Type B pancreatic cell (in vitro differentiated cells): Measurements from ENCODE around the gene TMEM30A. TPM values are rescaled to one million over a fixed set of nuclear protein-coding genes. Genes with fewer than 3 reads are reported as not detected.

Experiments used
- DNase-seq: peaks from one replicate; pipeline ENCODE4 v3.0.0; 2021; ENCODE audit warnings: mixed read lengths; ENCODE audit not compliant: unreplicated experiment; ENCODE audit errors: extremely low spot score
- H3K27ac Mint-ChIP-seq: 2 replicates; pipeline ENCODE4 v1.8.0; 2021; ENCODE audit warnings: mild to moderate bottlenecking, mixed read lengths
- H3K27me3 Mint-ChIP-seq: 2 replicates; pipeline ENCODE4 v1.8.0; 2021; ENCODE audit warnings: mixed read lengths
- H3K36me3 Mint-ChIP-seq: 2 replicates; pipeline ENCODE4 v1.8.0; 2021; ENCODE audit warnings: mixed read lengths
- H3K4me1 Mint-ChIP-seq: one replicate; pipeline ENCODE4 v1.8.0; 2021; ENCODE audit warnings: mixed read lengths; ENCODE audit not compliant: unreplicated experiment
- H3K4me3 Mint-ChIP-seq: 2 replicates; pipeline ENCODE4 v1.8.0; 2021; ENCODE audit warnings: mild to moderate bottlenecking, mixed read lengths
- H3K9me3 Mint-ChIP-seq: 2 replicates; pipeline ENCODE4 v1.8.0; 2021; ENCODE audit warnings: mixed read lengths
- CTCF ChIP-seq: fragments of 200-600 bp; sonication (generic); conservative IDR thresholded peaks from 2 replicates; pipeline ENCODE4 v1.5.0; 2021; ENCODE audit warnings: antibody characterized with exemption, mild to moderate bottlenecking
- total RNA-seq: library from RNA; stranded (reverse); gene quantifications from 2 replicates; pipeline ENCODE4 v1.2.1, GENCODE V29; 2021; ENCODE audit warnings: low replicate concordance

Gene TMEM30A
- total RNA-seq, 1 donor from 2014 or later, result 78.7 TPM

GRCh38 chr6:75263401-75263750 is 21.2 kb downstream of the TMEM30A start:
- no peak overlapping the region for H3K4me3 Mint-ChIP-seq
- no peak for DNase-seq
- TF ChIP-seq CTCF, result no peak
- no peak overlapping the region for H3K27ac Mint-ChIP-seq
- peaks cover 16% of the 10 kb centered on the region for H3K4me1 Mint-ChIP-seq
- no peaks in the 10 kb centered on the region for H3K27me3 Mint-ChIP-seq
- H3K36me3 Mint-ChIP-seq, result peaks cover 11% of the 10 kb centered on the region
- no peaks in the 10 kb centered on the region for H3K9me3 Mint-ChIP-seq

- TF ChIP-seq CTCF, result no peak
- H3K36me3 Mint-ChIP-seq, result peaks cover 12% of the 10 kb centered on the region
- H3K4me3 Mint-ChIP-seq, result no peak overlapping the region
- peaks cover 14% of the 10 kb centered on the region for H3K4me1 Mint-ChIP-seq
- H3K27me3 Mint-ChIP-seq, result no peaks in the 10 kb centered on the region
- H3K27ac Mint-ChIP-seq, result no peak overlapping the region
- DNase-seq, result no peak
- H3K9me3 Mint-ChIP-seq, result no peaks in the 10 kb centered on the region
Observed at GRCh38 chr6:75262716-75263400, 21.7 kb downstream of the TMEM30A start.

DNA sequence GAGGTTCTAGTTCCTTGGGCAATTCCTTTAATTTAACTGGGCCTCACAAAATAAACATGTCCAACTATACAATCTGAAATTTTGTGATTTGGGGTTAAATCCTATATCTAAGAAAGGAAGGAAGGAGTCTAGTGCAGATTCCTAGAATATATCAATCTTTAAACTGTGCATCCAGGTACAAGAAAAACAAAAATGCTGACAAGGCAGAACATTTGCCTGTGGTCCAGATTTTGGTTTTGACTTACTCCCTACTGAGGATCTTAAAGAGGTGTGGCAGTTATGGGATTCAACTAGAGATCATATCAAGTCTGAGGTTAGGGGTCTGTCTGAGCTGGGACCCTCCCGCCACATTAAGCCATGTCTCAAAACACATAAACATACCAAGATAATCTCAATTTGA is 23.3 kb downstream of the TMEM30A start:
- Mint-ChIP-seq H3K4me3 (no peak overlapping the region), H3K27ac (no peak overlapping the region), H3K27me3 (no peaks in the 10 kb centered on the region), H3K36me3 (peaks cover 14% of the 10 kb centered on the region), H3K4me1 (peaks cover under 1% of the 10 kb centered on the region), H3K9me3 (no peaks in the 10 kb centered on the region)
- TF ChIP-seq CTCF, result no peak
- no peak for DNase-seq

DNA sequence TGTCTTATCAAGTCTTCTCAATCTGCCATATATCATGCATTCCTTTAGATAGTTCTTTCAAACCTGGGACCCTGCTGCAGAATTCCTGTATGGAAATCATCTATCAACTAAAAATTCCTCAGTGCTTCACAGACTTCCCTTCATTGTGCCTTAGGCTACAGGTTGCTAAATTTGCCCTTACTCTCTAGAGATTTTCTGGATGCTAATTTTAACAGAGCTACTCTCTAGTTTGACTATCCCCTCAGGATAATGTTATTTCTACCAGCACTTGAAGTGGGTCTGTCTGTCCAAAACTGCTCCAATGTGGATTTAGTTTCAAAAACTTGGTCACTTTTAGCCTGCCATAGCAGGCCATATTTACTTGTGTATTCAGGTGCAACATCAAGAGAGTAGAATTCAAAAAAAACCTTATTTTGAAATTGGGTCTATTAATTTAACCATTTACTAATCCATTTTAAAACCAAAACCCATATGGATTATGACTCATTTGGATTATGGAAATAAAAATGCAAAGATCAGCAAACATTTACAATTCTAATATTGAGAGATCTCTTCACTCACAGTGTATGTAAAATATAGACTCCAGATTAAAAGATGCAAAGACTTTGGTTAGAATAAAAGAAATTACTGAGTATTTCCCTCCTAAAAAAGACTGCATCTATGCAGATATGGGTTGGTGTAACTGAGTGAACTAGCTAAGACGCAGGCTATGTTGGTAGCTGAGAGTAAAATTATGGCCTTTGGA is 27.1 kb downstream of the TMEM30A start:
- Mint-ChIP-seq H3K36me3 (peaks cover 27% of the 10 kb centered on the region), H3K4me1 (no peaks in the 10 kb centered on the region), H3K9me3 (no peaks in the 10 kb centered on the region)

GRCh38 chr6:75250552-75250951 is 34.0 kb downstream of the TMEM30A start:
- H3K36me3 Mint-ChIP-seq, result peaks cover 6% of the 10 kb centered on the region
- no peak for DNase-seq
- H3K9me3 Mint-ChIP-seq, result no peaks in the 10 kb centered on the region
- TF ChIP-seq CTCF, result no peak
- no peaks in the 10 kb centered on the region for H3K27me3 Mint-ChIP-seq
- H3K4me1 Mint-ChIP-seq, result no peaks in the 10 kb centered on the region
- H3K4me3 Mint-ChIP-seq, result no peak overlapping the region
- no peak overlapping the region for H3K27ac Mint-ChIP-seq

More for the DNA sequence above, 27.1 kb downstream of the TMEM30A start:
- H3K27ac Mint-ChIP-seq, result no peak overlapping the region
- no peak for DNase-seq
- H3K4me3 Mint-ChIP-seq, result no peak overlapping the region
- H3K27me3 Mint-ChIP-seq, result no peaks in the 10 kb centered on the region
- TF ChIP-seq CTCF, result no peak
